ENCODE results near the gene CRADD. TPM values are rescaled to one million over a fixed set of nuclear protein-coding genes. Genes with fewer than 3 reads are reported as not detected.

The CRADD gene
- total and polyA plus RNA-seq, 10 of the 15 experiments (the other 5 are each of a cell fraction or from before 2014, with no cell fraction given): 7.6 to 15.5 (median 11.7) TPM

DNA sequence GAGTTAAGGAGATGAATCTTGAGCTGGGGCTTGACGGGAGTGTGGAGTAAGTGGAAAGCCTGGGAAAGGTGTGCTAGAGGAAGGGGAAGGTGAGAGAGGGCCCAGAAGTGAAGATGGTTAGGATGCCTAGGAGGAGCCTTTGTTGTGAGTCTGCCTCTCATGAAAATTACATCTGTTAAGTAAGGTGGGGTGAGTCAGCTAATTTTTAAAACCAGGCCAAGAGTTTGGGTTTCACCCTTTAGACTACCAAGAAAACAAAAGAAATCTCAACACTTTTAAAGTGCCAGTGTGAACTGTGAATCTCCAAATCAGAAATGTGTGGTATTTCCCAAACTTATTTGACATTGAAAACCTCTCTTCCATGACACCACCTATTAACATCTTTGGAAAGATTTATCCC lies 185.2 kb downstream of the CRADD start:
- DNase-seq (ENCODE audit: low read depth, low spot score): no peak
- ChIA-PET CTCF (interaction anchor here (1.6 kb wide), 1 partner anchor 293 kb away, joined by 4 read pairs; no protein-coding TSS in a partner anchor), POLR2A (no interaction called here), RAD21 (ENCODE audit: unreplicated experiment) (no interaction called here), SMC1A (ENCODE audit: uncharacterized antibody, unreplicated experiment) (no interaction called here)
- no peak for ATAC-seq
- Histone ChIP-seq H3K27me3 (replicated peaks in 1 of 2; ENCODE audit: control insufficient read depth in 2 of 2, insufficient read depth in 2 of 2, low read length in 1 of 2) (no peaks in the 10 kb centered on the region), H4K20me1 (ENCODE audit: control insufficient read depth, insufficient read depth) (no peaks in the 10 kb centered on the region), H3K4me3 (no peak overlapping the region), H3K4me1 (ENCODE audit: control insufficient read depth, insufficient read depth, low read length) (no peaks in the 10 kb centered on the region), H3K9ac (ENCODE audit: control insufficient read depth, insufficient read depth, low read length) (no peak overlapping the region), H2AFZ (ENCODE audit: control insufficient read depth, low read depth, low read length) (no peak overlapping the region), H3K27ac (ENCODE audit: control insufficient read depth, insufficient read depth) (no peak overlapping the region), H3K36me3 (ENCODE audit: control insufficient read depth in 2 of 2, insufficient read depth in 2 of 2, low read length in 1 of 2) (no peaks in the 10 kb centered on the region), H3K4me2 (ENCODE audit: control insufficient read depth, insufficient read depth) (no peak overlapping the region), H3K9me3 (replicated peaks; ENCODE audit: control insufficient read depth, insufficient read depth, low read length) (peaks cover 6% of the 10 kb centered on the region; the same call in 2 of the 3 replicates), H3K79me2 (ENCODE audit: control insufficient read depth, insufficient read depth, low read length) (no peaks in the 10 kb centered on the region)
- in situ Hi-C loops (cut with MboI) (no loop called here), intact Hi-C loops (cut with micrococcal nuclease; ENCODE audit: unreplicated experiment) (no loop called here)
- no peak for FAIRE-seq
- no TSS peak for BruUV-seq (replicated peaks)
- TF ChIP-seq HDAC2 (IDR thresholded peaks at IDR 0.05): no peak
- no peak for TF ChIP-seq SMARCA5 (IDR thresholded peaks at IDR 0.05)
- TF ChIP-seq CBX3 (IDR thresholded peaks at IDR 0.05; ENCODE audit: borderline replicate concordance, low read depth): no peak
- TF ChIP-seq JUND (IDR thresholded peaks at IDR 0.05; ENCODE audit: low read depth, low read length): no peak
- TF ChIP-seq ZBTB40 (IDR thresholded peaks at IDR 0.05; ENCODE audit: borderline replicate concordance): no peak
- TF ChIP-seq NFXL1 (IDR thresholded peaks at IDR 0.05; ENCODE audit: borderline replicate concordance): no peak
- no peak for TF ChIP-seq GABPA (IDR thresholded peaks at IDR 0.05; ENCODE audit: low read depth)
- TF ChIP-seq RCOR1 (conservative IDR thresholded peaks at IDR 0.05; ENCODE audit: low read depth, low read length): no peak
- TF ChIP-seq NRF1 (conservative IDR thresholded peaks at IDR 0.05; ENCODE audit: low read depth, low read length): no peak
- no peak for TF ChIP-seq NFYA (IDR thresholded peaks at IDR 0.05; ENCODE audit: borderline replicate concordance, low read depth, low read length)
- no peak for TF ChIP-seq EZH2 (IDR thresholded peaks at IDR 0.05; ENCODE audit: borderline replicate concordance, control insufficient read depth, low read depth, low read length)
- 79% methylated on average over 1 of the region's 1 CpG for WGBS (ENCODE audit: insufficient coverage, insufficient replicate concordance, low lambda C conversion rate, missing lambda C conversion rate)

Data from GM12878 (cell line).